BJ (cell line): ENCODE measurements around the gene TMEM14C. TPM values are rescaled to one million over a fixed set of nuclear protein-coding genes. Genes with fewer than 3 reads are reported as not detected.
"Not testable (repeated sequence)": the region's sequence is repeated elsewhere in the genome, so short reads cannot be mapped to it uniquely, and the experiment has no call there.

Source experiments
- CTCF ChIA-PET: fragments of 350-600 bp; formaldehyde crosslinking; extraction: SDS; loops from one replicate; lab custom pipeline; 2021; ENCODE audit warnings: antibody characterized with exemption, inconsistent platforms; lab: Yijun Ruan, JAX
- POLR2A ChIA-PET: fragments of 300-600 bp; sonication (Branson Sonifier 250); formaldehyde crosslinking; extraction: SDS; loops from one replicate; lab custom pipeline; 2021; ENCODE audit warnings: antibody characterized with exemption; lab: Charles Lee
- DNase-seq: peaks from one replicate; pipeline ENCODE4 v3.0.0-alpha.2; 2011; ENCODE audit warnings: low read depth
- H3K27me3 ChIP-seq: 2 replicates; pipeline ENCODE4 v1.6.0; 2011; ENCODE audit warnings: low read length; ENCODE audit not compliant: control insufficient read depth, insufficient read depth
- H3K36me3 ChIP-seq: 2 replicates; pipeline ENCODE4 v1.5.1; 2011; ENCODE audit warnings: low read length; ENCODE audit not compliant: control insufficient read depth, insufficient read depth
- H3K4me3 ChIP-seq: 2 replicates; pipeline ENCODE4 v1.5.1; 2011; ENCODE audit warnings: low read depth, mild to moderate bottlenecking, control low read depth, low read length
- polyA plus RNA-seq: library from polyadenylated mRNA; depleted of rRNA; stranded (reverse); fragments of >200 nt; gene quantifications from 2 replicates; pipeline ENCODE4 v1.2.3, GENCODE V29; 2011
- TF ChIP-seq, protein P1 (sequence below): IDR thresholded peaks from 2 replicates; pipeline ENCODE4 v1.5.1; 2011; ENCODE audit warnings: low read depth, mild to moderate bottlenecking, control low read depth, inconsistent platforms, low read length, moderate library complexity; ENCODE audit not compliant: insufficient read depth

TMEM14C gene
- polyA plus RNA-seq, 1 experiment = 210 TPM

DNA sequence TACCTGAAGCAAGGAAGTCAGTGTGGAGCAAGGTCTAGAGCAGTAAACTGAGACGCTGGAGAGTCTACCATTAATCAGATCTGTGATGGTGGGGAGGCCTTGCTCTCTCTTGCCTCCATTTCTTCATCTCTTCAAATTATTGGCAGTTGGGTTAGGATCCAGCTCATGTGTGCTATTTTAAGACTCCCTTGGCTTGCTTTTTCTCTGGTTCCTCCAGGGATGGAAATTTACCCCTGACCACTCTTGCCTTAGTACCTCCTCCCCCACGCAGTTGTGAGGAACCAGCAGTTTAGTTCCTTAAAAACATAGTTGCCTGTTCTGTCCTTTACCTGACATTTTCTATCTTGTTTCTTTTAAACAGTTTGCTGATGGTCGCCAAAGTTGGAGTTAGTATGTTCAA, 7.4 kb downstream of the TMEM14C start:
- CTCF ChIA-PET = interaction anchor here (1.4 kb wide), 1 partner anchor 13 kb away, joined by 4 read pairs; no protein-coding TSS in a partner anchor

DNA sequence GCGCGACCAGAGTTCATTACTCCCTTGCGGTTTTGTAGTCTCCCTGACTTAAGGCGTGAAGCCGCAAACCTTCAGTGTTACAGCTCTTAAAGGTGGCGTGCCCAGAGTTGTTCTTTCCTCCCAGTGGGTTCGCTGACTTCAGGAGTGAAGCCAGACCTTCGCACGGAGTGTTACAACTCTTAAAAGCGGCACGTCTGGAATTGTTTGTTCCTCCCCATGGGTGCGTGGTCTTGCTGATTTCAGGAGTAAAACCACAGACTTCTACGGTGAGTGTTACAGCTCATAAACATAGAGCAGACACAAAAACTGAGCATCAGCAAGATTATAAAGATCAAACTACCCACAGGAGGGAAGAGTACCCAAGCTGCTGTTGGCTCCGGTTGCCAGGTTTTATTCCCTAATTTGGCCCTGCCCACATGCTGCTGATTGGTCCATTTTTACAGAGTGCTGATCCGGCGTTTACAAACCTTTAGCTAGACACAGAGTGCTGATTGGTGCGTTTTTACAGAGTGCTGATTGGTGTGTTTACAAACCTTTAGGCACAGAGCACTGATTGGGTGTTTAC, 10.4 kb downstream of the TMEM14C start:
- H3K4me3 ChIP-seq = no peak overlapping the region
- ChIA-PET POLR2A (no interaction called here), CTCF (interaction anchor here (0.8 to 2.7 kb wide), 3 partner anchors 10 to 32 kb away, joined by 3 to 6 read pairs (median 4); partner anchors contain the start of gene TMEM14C)
- DNase-seq = no peak
- H3K27me3 ChIP-seq = no peaks in the 10 kb centered on the region
- H3K36me3 ChIP-seq = peaks cover 9% of the 10 kb centered on the region
- TF ChIP-seq, protein P1, sequence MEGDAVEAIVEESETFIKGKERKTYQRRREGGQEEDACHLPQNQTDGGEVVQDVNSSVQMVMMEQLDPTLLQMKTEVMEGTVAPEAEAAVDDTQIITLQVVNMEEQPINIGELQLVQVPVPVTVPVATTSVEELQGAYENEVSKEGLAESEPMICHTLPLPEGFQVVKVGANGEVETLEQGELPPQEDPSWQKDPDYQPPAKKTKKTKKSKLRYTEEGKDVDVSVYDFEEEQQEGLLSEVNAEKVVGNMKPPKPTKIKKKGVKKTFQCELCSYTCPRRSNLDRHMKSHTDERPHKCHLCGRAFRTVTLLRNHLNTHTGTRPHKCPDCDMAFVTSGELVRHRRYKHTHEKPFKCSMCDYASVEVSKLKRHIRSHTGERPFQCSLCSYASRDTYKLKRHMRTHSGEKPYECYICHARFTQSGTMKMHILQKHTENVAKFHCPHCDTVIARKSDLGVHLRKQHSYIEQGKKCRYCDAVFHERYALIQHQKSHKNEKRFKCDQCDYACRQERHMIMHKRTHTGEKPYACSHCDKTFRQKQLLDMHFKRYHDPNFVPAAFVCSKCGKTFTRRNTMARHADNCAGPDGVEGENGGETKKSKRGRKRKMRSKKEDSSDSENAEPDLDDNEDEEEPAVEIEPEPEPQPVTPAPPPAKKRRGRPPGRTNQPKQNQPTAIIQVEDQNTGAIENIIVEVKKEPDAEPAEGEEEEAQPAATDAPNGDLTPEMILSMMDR = no peak

More for the DNA sequence above, 7.4 kb downstream of the TMEM14C start:
- POLR2A ChIA-PET = no interaction called here
- Histone ChIP-seq H3K27me3 (no peaks in the 10 kb centered on the region), H3K36me3 (peaks cover 16% of the 10 kb centered on the region), H3K4me3 (no peak overlapping the region)
- DNase-seq = no peak
- TF ChIP-seq, protein P1 = no peak

DNA sequence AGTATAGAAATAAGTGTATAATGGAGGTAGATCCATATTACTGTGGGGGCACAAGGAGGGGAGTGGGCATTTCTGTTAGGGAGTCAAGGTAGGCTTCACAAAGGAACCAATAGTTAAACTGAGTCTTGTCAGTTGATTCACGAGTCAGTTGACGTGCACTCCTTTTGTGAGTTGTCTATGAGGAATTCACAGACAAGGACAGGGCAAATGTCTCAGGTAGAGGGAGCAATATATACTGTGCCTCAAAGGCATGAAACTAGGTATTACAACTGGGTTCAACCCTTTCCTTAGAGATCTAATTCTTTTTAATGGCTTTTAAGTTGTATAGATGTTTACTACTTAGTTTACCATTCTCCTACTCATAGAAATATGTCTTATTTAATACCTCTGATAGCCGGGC, 11.0 kb downstream of the TMEM14C start:
- H3K4me3 ChIP-seq = no peak overlapping the region
- no peaks in the 10 kb centered on the region for H3K27me3 ChIP-seq
- ChIA-PET POLR2A (no interaction called here), CTCF (interaction anchor here (2.7 kb wide), 1 partner anchor 11 kb away, joined by 6 read pairs; the partner anchor contains the start of gene TMEM14C)
- H3K36me3 ChIP-seq = peaks cover 9% of the 10 kb centered on the region
- no peak for DNase-seq
- TF ChIP-seq, protein P1 = no peak

DNA sequence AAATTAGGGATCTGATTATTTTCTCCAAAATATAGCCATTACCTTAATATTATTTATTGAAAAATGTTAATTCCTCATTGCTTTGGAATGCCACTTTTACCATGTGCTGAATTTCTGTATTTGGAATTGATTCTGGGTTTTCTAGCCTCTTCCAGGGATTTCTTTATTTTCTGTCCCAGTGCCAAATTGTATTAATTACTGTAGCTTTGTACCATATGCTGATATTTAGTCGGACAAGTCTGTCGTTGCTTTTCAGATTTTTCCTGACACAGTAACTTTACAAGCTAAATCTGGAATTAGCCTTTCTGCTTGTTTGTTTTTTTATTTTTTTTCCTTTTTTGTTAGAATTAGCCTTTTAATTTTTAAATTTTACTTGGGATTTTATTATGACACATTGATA, 13.9 kb downstream of the TMEM14C start:
- Histone ChIP-seq H3K27me3 (no peaks in the 10 kb centered on the region), H3K4me3 (no peak overlapping the region), H3K36me3 (peaks cover 6% of the 10 kb centered on the region)
- no peak for DNase-seq
- ChIA-PET CTCF (interaction anchor here (0.9 kb wide), 1 partner anchor 23 kb away, joined by 4 read pairs; no protein-coding TSS in a partner anchor), POLR2A (no interaction called here)
- TF ChIP-seq, protein P1 = no peak

DNA sequence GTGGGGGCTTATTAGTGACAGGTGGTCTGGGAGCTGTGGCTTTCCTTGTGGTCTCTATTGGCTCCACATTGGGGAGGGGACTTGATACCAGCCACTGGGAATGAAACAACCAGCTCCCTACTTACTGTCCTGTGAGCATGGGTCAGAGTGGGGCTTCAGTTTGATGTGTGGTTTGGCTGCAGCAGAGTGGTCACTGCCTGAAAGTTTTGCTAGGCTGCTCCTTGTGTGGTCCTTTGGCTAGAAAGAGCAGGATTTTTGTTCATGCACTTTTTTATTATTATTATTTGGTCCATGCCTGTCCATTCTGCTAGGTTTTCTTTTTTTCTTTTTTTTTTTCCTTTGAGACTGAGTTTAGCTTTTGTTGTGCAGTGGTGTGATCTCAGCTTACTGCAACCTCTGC, 17.2 kb downstream of the TMEM14C start:
- Histone ChIP-seq H3K36me3 (no peaks in the 10 kb centered on the region), H3K27me3 (no peaks in the 10 kb centered on the region), H3K4me3 (no peak overlapping the region)
- ChIA-PET POLR2A (no interaction called here), CTCF (no interaction called here)
- DNase-seq = no peak
- TF ChIP-seq, protein P1 = no peak

DNA sequence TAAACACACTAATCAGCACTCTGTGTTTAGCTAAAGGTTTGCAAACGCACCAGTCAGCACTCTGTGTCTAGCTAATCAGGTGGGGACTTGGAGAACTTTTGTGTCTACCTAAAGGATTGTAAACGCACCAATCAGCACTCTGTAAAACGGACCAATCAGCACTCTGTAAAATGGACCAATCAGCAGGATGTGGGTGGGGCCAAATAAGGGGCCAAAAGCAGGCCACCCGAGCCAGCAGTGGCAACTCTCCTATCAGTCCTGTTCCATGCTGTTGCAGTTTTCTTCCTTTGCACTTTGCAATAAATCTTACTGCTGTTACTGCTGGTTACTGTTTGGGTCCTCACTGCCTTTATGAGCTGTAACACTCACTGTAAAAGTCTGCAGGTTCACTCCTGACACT, 18.8 kb downstream of the TMEM14C start:
- POLR2A ChIA-PET, H3K27me3 ChIP-seq, DNase-seq, H3K4me3 ChIP-seq, H3K36me3 ChIP-seq: not testable (repeated sequence)
- CTCF ChIA-PET = interaction anchor here (0.7 kb wide), 1 partner anchor 306 kb away, joined by 3 read pairs; no protein-coding TSS in a partner anchor
